GM10266 (cell line): Measurements from ENCODE around the gene TMEM61.

Source experiments
- DNase-seq: peaks from one replicate; pipeline ENCODE4 v3.0.0; 2012; ENCODE audit errors: extremely low spot score
- CTCF ChIP-seq: IDR thresholded peaks from 2 replicates; pipeline ENCODE4 v1.5.1; 2012; ENCODE audit warnings: mild to moderate bottlenecking, low read depth; ENCODE audit not compliant: control insufficient read depth, insufficient read depth; ENCODE audit errors: missing control alignments

Gene TMEM61

GRCh38 chr1:55010194-55010886 lies 29.9 kb downstream of the TMEM61 start:
- DNase-seq: no peak
- TF ChIP-seq CTCF: no peak

GRCh38 chr1:55010887-55011217 lies 30.4 kb downstream of the TMEM61 start:
- DNase-seq: no peak
- TF ChIP-seq CTCF: no peak

- no peak for DNase-seq
- TF ChIP-seq CTCF: no peak
These were observed 32.2 kb downstream of the TMEM61 start for GRCh38 chr1:55012661-55013060.

GRCh38 chr1:55015123-55015522 lies 34.7 kb downstream of the TMEM61 start:
- TF ChIP-seq CTCF: no peak
- DNase-seq: no peak

- no peak for DNase-seq
- TF ChIP-seq CTCF: no peak
These were observed 35.5 kb downstream of the TMEM61 start for GRCh38 chr1:55015731-55016620.

GRCh38 chr1:55018395-55018794 lies 38.0 kb downstream of the TMEM61 start:
- DNase-seq: no peak
- TF ChIP-seq CTCF: no peak
